GM13976 (cell line): ENCODE data around the gene LRTM1.

Experiments
- DNase-seq: peaks from one replicate; pipeline ENCODE4 v3.0.0; 2012; ENCODE audit warnings: low spot score
- CTCF ChIP-seq: IDR thresholded peaks from 2 replicates; pipeline ENCODE4 v1.5.1; 2012; ENCODE audit warnings: borderline replicate concordance, mild to moderate bottlenecking; ENCODE audit not compliant: insufficient read depth; ENCODE audit errors: extremely low read depth, missing control alignments, control extremely low read depth
- in situ Hi-C: fragments of 300-500 bp; cut with MboI; formaldehyde crosslinking; loops from one replicate; pipeline ENCODE4 v1.12.0; 2022; ENCODE audit warnings: low sequenced_read_pairs, mixed read lengths, inconsistent platforms; ENCODE audit not compliant: unreplicated experiment

Gene LRTM1

GRCh38 chr3:54957711-54958110 is 29.9 kb upstream of the LRTM1 start:
- DNase-seq: no peak
- TF ChIP-seq CTCF: no peak
- in situ Hi-C loops: no loop called here

GRCh38 chr3:54955941-54956340 is 28.1 kb upstream of the LRTM1 start:
- in situ Hi-C loops: no loop called here
- DNase-seq: no peak
- TF ChIP-seq CTCF: no peak

- in situ Hi-C loops: no loop called here
- TF ChIP-seq CTCF: no peak
- no peak for DNase-seq
Measured at GRCh38 chr3:54955496-54955895, 27.6 kb upstream of the LRTM1 start.

- TF ChIP-seq CTCF: no peak
- in situ Hi-C loops: no loop called here
- DNase-seq: no peak
Measured at GRCh38 chr3:54954521-54954920, 26.7 kb upstream of the LRTM1 start.

GRCh38 chr3:54954022-54954421 is 26.2 kb upstream of the LRTM1 start:
- DNase-seq: no peak
- in situ Hi-C loops: no loop called here

GRCh38 chr3:54951405-54951804 is 23.5 kb upstream of the LRTM1 start:
- no peak for TF ChIP-seq CTCF
- in situ Hi-C loops: no loop called here
- DNase-seq: no peak

More at GRCh38 chr3:54954022-54954421, 26.2 kb upstream of the LRTM1 start:
- no peak for TF ChIP-seq CTCF
